Mesenchymal stem cell (in vitro differentiated cells and primary cell): ENCODE results near the gene RASGEF1C.
A peak's percentile ranks its signal among the peaks of the same experiment; 100 is the strongest.

Experiments used
- DNase-seq: peaks from one replicate; pipeline ENCODE4 v3.0.0-alpha.2; 2013
- H2AFZ ChIP-seq: one replicate; pipeline ENCODE4 v1.6.1; 2013; ENCODE audit warnings: low read depth, mild to moderate bottlenecking, control low read depth, inconsistent platforms, low read length, moderate library complexity
- H2AK5ac ChIP-seq: 2 replicates; pipeline ENCODE4 v1.6.1; 2013; ENCODE audit warnings: low read length, moderate library complexity, mild to moderate bottlenecking, inconsistent platforms; ENCODE audit not compliant: severe bottlenecking
- H2BK120ac ChIP-seq: one replicate; pipeline ENCODE4 v1.6.1; 2013; ENCODE audit warnings: low read depth, mild to moderate bottlenecking, inconsistent platforms, low read length, moderate library complexity
- H2BK12ac ChIP-seq, 2 experiments: one replicate each; pipeline ENCODE4 v1.6.1; 2013; ENCODE audit warnings: inconsistent platforms in 2 of 2, low read length in 2 of 2, mild to moderate bottlenecking in 2 of 2, moderate library complexity in 2 of 2, control low read depth in 1 of 2
- H2BK15ac ChIP-seq: one replicate; pipeline ENCODE4 v1.6.1; 2013; ENCODE audit warnings: mild to moderate bottlenecking, low read depth, inconsistent platforms; ENCODE audit not compliant: poor library complexity, severe bottlenecking
- H2BK5ac ChIP-seq: 2 replicates; pipeline ENCODE4 v1.6.1; 2013; ENCODE audit warnings: low read depth, mild to moderate bottlenecking, low read length, control low read depth, inconsistent platforms; ENCODE audit not compliant: poor library complexity, severe bottlenecking
- H3K14ac ChIP-seq, 2 experiments: one replicate each; pipeline ENCODE4 v1.6.1; 2013; ENCODE audit warnings: inconsistent platforms in 2 of 2, low read length in 2 of 2, control low read depth in 1 of 2, mild to moderate bottlenecking in 1 of 2, moderate library complexity in 1 of 2
- H3K18ac ChIP-seq, 2 experiments: one replicate each; pipeline ENCODE4 v1.6.1; 2013; ENCODE audit warnings: inconsistent platforms in 2 of 2, low read length in 2 of 2, control low read depth in 1 of 2, low read depth in 1 of 2, mild to moderate bottlenecking in 1 of 2
- H3K23ac ChIP-seq, 2 experiments: one replicate each; pipeline ENCODE4 v1.6.1; 2013; ENCODE audit warnings: inconsistent platforms in 2 of 2, low read length in 2 of 2, mild to moderate bottlenecking in 2 of 2, moderate library complexity in 2 of 2, control low read depth in 1 of 2
- H3K27ac ChIP-seq: 2 replicates; pipeline ENCODE4 v1.5.1; 2013; ENCODE audit warnings: mild to moderate bottlenecking, moderate library complexity, low read length, control low read depth, inconsistent platforms; ENCODE audit not compliant: poor library complexity, severe bottlenecking
- H3K27me3 ChIP-seq, 2 experiments: 2 replicates each; pipeline versions ENCODE4 v1.6.1 to v1.7.0; 2013; ENCODE audit warnings: low read length in 2 of 2, mild to moderate bottlenecking in 2 of 2, moderate library complexity in 2 of 2, control low read depth in 1 of 2, inconsistent platforms in 1 of 2; ENCODE audit not compliant: control insufficient read depth in 1 of 2, insufficient read depth in 1 of 2
- H3K36me3 ChIP-seq, 2 experiments: 2 replicates each; pipeline versions ENCODE4 v1.6.1 to v1.7.0; 2013; ENCODE audit warnings: low read length in 2 of 2, control low read depth in 1 of 2, inconsistent platforms in 1 of 2, low read depth in 1 of 2, mild to moderate bottlenecking in 1 of 2; ENCODE audit not compliant: insufficient read depth in 2 of 2, control insufficient read depth in 1 of 2
- H3K4ac ChIP-seq, 2 experiments: one replicate each; pipeline ENCODE4 v1.6.1; 2013; ENCODE audit warnings: inconsistent platforms in 2 of 2, low read length in 2 of 2, mild to moderate bottlenecking in 2 of 2, moderate library complexity in 2 of 2, control low read depth in 1 of 2, low read depth in 1 of 2
- H3K4me1 ChIP-seq: 2 replicates; pipeline ENCODE4 v1.6.1; 2013; ENCODE audit warnings: low read depth, low read length, control low read depth; ENCODE audit not compliant: control insufficient read depth, insufficient read depth
- H3K4me2 ChIP-seq: 2 replicates; pipeline ENCODE4 v1.6.1; 2013; ENCODE audit warnings: low read length, mild to moderate bottlenecking, inconsistent platforms; ENCODE audit not compliant: poor library complexity, severe bottlenecking
- H3K4me3 ChIP-seq, 2 experiments: 2 replicates each; pipeline versions ENCODE4 v1.5.1 to v1.7.0; 2013; ENCODE audit warnings: low read length in 2 of 2, mild to moderate bottlenecking in 2 of 2, control low read depth in 1 of 2, low read depth in 1 of 2; ENCODE audit not compliant: insufficient read depth in 1 of 2
- H3K79me1 ChIP-seq: replicated peaks from 2 replicates; pipeline ENCODE4 v1.6.1; 2013; ENCODE audit warnings: mild to moderate bottlenecking, control low read depth, low read length, inconsistent platforms; ENCODE audit not compliant: poor library complexity, severe bottlenecking
- H3K9ac ChIP-seq: 2 replicates; pipeline ENCODE4 v1.7.0; 2013; ENCODE audit warnings: mild to moderate bottlenecking, low read length, moderate library complexity
- H3K9me3 ChIP-seq: 2 replicates; pipeline ENCODE4 v1.7.0; 2013; ENCODE audit warnings: mild to moderate bottlenecking, low read length; ENCODE audit not compliant: control insufficient read depth
- H4K8ac ChIP-seq: one replicate; pipeline ENCODE4 v1.6.1; 2013; ENCODE audit warnings: inconsistent platforms, mild to moderate bottlenecking, low read length, moderate library complexity
- H4K91ac ChIP-seq: one replicate; pipeline ENCODE4 v1.6.1; 2013; ENCODE audit warnings: mild to moderate bottlenecking, low read length, inconsistent platforms
- WGBS: methylation state at CpG from one replicate; pipeline ENCODE4 v1.1.7; 2013; ENCODE audit warnings: mixed read lengths; 5-methylcytosine and 5-hydroxymethylcytosine counted together

RASGEF1C gene

DNA sequence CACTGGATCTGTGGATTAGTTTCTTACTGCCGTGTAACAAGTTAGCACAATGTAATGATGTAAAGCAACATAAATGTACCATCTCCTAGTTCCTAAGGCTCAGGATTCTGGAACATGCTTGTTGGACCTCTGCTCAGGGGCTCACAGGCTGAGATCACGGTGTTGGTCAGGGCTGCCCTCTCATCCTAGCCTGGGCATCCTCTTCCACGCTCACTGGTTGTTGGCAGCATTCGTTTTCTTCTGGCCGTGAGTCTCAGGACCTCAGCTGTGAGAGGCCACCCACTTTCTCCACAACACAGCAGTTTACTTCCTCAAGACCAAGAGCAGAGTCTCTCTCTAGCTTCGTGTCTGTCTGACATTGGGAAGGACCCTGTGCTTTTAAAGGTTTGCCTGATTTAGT lies 17.3 kb downstream of the RASGEF1C start:
- no peak for DNase-seq
- Histone ChIP-seq H3K9me3 (peaks cover 14% of the 10 kb centered on the region), H3K14ac (no peak overlapping the region), H2BK120ac (no peak overlapping the region), H3K4me3 (no peak overlapping the region), H2BK12ac (no peak overlapping the region), H3K4me2 (no peak overlapping the region), H3K23ac (no peak overlapping the region), H2BK15ac (no peak overlapping the region), H3K9ac (no peak overlapping the region), H3K27ac (no peak overlapping the region), H3K79me1 (no peaks in the 10 kb centered on the region), H4K8ac (no peak overlapping the region), H2BK5ac (no peak overlapping the region), H4K91ac (no peak overlapping the region), H3K27me3 (peaks cover 0 to 3% of the 10 kb centered on the region in 2 experiments), H2AK5ac (no peak overlapping the region), H2AFZ (no peak overlapping the region), H3K18ac (no peak overlapping the region), H3K4ac (no peak overlapping the region), H3K4me1 (no peaks in the 10 kb centered on the region), H3K36me3 (no peaks in the 10 kb centered on the region)
- WGBS, result 58% methylated on average over 6 of the region's 6 CpGs

- no peak overlapping the region for H2AK5ac ChIP-seq
- no peak overlapping the region for H4K8ac ChIP-seq
- no peak overlapping the region for H2BK12ac ChIP-seq
- H2AFZ ChIP-seq, result no peak overlapping the region
- H3K27me3 ChIP-seq, result no peaks in the 10 kb centered on the region
- H3K4me2 ChIP-seq, result no peak overlapping the region
- no peaks in the 10 kb centered on the region for H3K79me1 ChIP-seq
- H4K91ac ChIP-seq, result no peak overlapping the region
- no CpG with 5 or more reads among the region's 2 CpGs for WGBS
- no peak overlapping the region for H3K4me3 ChIP-seq
- no peak overlapping the region for H3K27ac ChIP-seq
- no peak overlapping the region for H3K23ac ChIP-seq
- no peak overlapping the region for H3K4ac ChIP-seq
- no peaks in the 10 kb centered on the region for H3K36me3 ChIP-seq
- H2BK120ac ChIP-seq, result no peak overlapping the region
- H3K9me3 ChIP-seq, result peaks cover 30% of the 10 kb centered on the region
- no peak overlapping the region for H3K14ac ChIP-seq
- no peak for DNase-seq
- H3K4me1 ChIP-seq, result no peaks in the 10 kb centered on the region
- no peak overlapping the region for H3K9ac ChIP-seq
- H3K18ac ChIP-seq, result no peak overlapping the region
- H2BK15ac ChIP-seq, result no peak overlapping the region
- H2BK5ac ChIP-seq, result no peak overlapping the region
These were observed 21.2 kb downstream of the RASGEF1C start for GRCh38 chr5:180187767-180188166.

DNA sequence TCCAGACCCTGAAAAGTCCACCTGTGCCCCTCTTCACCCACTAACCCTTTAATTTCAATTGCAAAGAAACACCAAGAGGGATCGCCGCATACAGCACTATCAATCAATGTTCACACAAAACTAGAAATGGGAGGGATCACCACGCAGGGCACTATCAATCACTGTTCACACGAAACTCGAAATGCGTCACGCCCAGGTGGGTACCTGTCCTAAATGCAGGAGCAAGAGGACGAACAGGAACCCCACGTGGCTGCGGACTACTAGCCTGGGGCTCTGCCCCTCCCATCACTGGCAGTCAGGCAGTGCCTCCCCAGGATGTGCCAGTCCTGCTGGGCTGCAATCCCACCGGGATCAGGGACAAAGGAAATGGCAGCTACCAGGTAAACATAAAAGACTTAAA lies 28.2 kb downstream of the RASGEF1C start:
- no peak overlapping the region for H3K4ac ChIP-seq

DNA sequence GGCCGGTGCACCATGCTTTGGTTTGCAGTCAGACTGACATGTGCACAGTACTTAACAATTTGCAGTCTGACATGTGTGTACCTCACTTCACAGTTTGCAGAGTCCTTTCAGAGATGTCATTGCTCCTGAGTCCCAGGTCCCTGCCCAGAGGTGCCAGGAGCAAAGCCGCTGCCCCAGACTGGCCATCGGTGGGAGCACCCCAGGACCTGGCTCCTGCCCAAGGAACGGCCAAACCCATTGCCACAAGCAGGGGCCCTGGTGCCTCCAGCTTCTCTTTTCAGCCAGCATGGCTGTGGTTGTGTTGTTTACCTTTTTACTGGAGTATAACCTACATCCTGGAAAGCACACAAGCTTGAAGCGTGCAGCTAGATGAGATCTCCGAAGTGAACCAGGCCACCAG lies 28.6 kb downstream of the RASGEF1C start:
- DNase-seq, result no peak
- H2AK5ac ChIP-seq, result no peak overlapping the region
- no peak overlapping the region for H3K23ac ChIP-seq
- H3K27me3 ChIP-seq, result peaks cover 0 to 30% of the 10 kb centered on the region in 2 experiments
- no peak overlapping the region for H3K4me3 ChIP-seq
- H2BK5ac ChIP-seq, result no peak overlapping the region
- H3K14ac ChIP-seq, result no peak overlapping the region
- peak overlapping the region; percentile 45 for H4K91ac ChIP-seq
- H3K79me1 ChIP-seq, result no peaks in the 10 kb centered on the region
- no peak overlapping the region for H3K18ac ChIP-seq
- H3K4me2 ChIP-seq, result no peak overlapping the region
- no peak overlapping the region for H4K8ac ChIP-seq
- H3K27ac ChIP-seq, result no peak overlapping the region
- no peak overlapping the region for H2BK12ac ChIP-seq
- H3K9me3 ChIP-seq, result peaks cover 11% of the 10 kb centered on the region
- WGBS, result 77% methylated on average over 5 of the region's 6 CpGs
- no peaks in the 10 kb centered on the region for H3K36me3 ChIP-seq
- peaks cover 16% of the 10 kb centered on the region for H3K4me1 ChIP-seq
- H2BK15ac ChIP-seq, result no peak overlapping the region
- no peak overlapping the region for H3K9ac ChIP-seq
- H3K4ac ChIP-seq, result no peak overlapping the region
- H2AFZ ChIP-seq, result no peak overlapping the region
- no peak overlapping the region for H2BK120ac ChIP-seq

More for the DNA sequence above, 28.2 kb downstream of the RASGEF1C start:
- peaks cover 11% of the 10 kb centered on the region for H3K9me3 ChIP-seq
- no peak overlapping the region for H3K18ac ChIP-seq
- no peak for DNase-seq
- no peak overlapping the region for H3K4me2 ChIP-seq
- H2AK5ac ChIP-seq, result no peak overlapping the region
- H2BK15ac ChIP-seq, result no peak overlapping the region
- H3K14ac ChIP-seq, result no peak overlapping the region
- no peak overlapping the region for H3K27ac ChIP-seq
- no peak overlapping the region for H3K23ac ChIP-seq
- H3K4me3 ChIP-seq, result no peak overlapping the region
- peaks cover 16% of the 10 kb centered on the region for H3K4me1 ChIP-seq
- H4K91ac ChIP-seq, result no peak overlapping the region
- WGBS, result 87% methylated on average over 10 of the region's 11 CpGs
- H2BK120ac ChIP-seq, result no peak overlapping the region
- H3K9ac ChIP-seq, result no peak overlapping the region
- H3K79me1 ChIP-seq, result no peaks in the 10 kb centered on the region
- H2BK5ac ChIP-seq, result no peak overlapping the region
- no peak overlapping the region for H2BK12ac ChIP-seq
- peaks cover 0 to 30% of the 10 kb centered on the region in 2 experiments for H3K27me3 ChIP-seq
- H3K36me3 ChIP-seq, result no peaks in the 10 kb centered on the region
- H2AFZ ChIP-seq, result no peak overlapping the region
- no peak overlapping the region for H4K8ac ChIP-seq
